ENCODE measurements around the gene GGTA1. TPM values are rescaled to one million over a fixed set of nuclear protein-coding genes. Genes with fewer than 3 reads are reported as not detected.

Gene GGTA1
- total RNA-seq, 4 donors from 2014 or later: 5.6 to 18.7 (median 9.5) TPM

DNA sequence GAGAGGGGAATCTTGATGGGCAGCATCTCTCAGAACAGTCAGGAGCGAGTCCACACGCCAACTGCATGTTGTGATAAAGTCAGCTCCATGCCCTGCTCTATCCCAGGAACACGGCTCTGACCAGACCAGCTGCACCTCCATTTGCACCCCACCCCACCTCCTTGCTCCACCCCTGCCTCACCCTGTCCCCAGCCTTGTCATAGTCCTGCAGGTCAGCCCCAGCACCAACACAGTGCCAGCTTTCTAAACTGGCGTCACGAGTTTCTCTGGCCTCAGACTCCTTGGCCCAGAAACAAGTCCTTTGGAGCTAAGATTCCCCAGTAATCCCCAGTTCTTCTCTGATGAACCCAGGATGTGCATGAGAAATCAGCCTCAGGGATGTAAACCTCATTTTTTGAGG, 23.5 kb downstream of the GGTA1 start:
- intact Hi-C loops (cut with DNase I): no loop called here
- no peak for DNase-seq (ENCODE audit: extremely low spot score)
- H3K4me1 ChIP-seq: peaks cover 9 to 46% (median 21%) of the 10 kb centered on the region in 4 donors

DNA sequence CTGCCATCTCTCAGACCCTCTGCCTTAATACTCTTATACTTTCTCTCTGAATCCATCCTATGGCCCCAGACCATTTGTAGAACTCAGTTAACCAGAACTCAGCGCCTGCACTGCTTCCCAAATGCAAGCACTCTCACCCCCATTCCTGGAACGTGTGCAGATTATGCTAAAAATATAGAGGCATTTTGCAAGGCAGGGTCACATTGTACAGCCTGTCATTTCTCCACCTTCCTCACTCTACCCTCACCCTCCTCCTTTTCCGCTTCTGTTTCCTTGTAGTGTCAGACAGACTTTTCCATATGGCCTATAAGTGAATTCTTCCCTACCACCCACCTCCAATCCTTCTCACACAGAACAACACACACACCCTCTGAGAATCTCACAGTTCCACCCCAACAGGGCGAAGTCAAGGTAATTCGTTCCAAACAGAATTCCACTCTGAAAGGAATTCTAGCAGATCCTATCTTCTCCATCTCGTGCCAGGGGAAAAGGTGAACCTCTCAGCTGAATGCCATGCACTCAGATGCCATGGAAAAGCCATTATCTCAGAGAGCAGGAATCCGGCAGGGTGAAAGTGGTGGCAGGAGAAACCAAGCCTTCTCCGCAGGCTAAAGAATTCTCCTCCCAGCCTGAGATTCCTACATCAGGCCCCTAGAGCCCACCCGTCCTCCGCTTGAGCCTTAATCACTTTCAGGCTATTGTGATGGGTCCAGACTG, 25.3 kb downstream of the GGTA1 start:
- Histone ChIP-seq H3K9me3 (no peaks in the 10 kb centered on the region), H3K4me3 (no peak overlapping the region), H3K36me3 (no peaks in the 10 kb centered on the region), H3K27me3 (no peaks in the 10 kb centered on the region), H3K27ac (replicated peaks in 1 of 4) (no peak overlapping the region), H3K4me1 (peaks cover 5 to 35% (median 15%) of the 10 kb centered on the region in 4 donors)
- 80% methylated on average over 9 of the region's 10 CpGs for WGBS
- no peak for DNase-seq (ENCODE audit: extremely low spot score)
- intact Hi-C loops (cut with DNase I): no loop called here
- TF ChIP-seq EP300 (IDR thresholded peaks at IDR 0.05) (no peak), POLR2A (IDR thresholded peaks at IDR 0.05; ENCODE audit: low read depth) (no peak), POLR2AphosphoS5 (IDR thresholded peaks at IDR 0.05) (no peak)
- TF ChIP-seq, protein P1, sequence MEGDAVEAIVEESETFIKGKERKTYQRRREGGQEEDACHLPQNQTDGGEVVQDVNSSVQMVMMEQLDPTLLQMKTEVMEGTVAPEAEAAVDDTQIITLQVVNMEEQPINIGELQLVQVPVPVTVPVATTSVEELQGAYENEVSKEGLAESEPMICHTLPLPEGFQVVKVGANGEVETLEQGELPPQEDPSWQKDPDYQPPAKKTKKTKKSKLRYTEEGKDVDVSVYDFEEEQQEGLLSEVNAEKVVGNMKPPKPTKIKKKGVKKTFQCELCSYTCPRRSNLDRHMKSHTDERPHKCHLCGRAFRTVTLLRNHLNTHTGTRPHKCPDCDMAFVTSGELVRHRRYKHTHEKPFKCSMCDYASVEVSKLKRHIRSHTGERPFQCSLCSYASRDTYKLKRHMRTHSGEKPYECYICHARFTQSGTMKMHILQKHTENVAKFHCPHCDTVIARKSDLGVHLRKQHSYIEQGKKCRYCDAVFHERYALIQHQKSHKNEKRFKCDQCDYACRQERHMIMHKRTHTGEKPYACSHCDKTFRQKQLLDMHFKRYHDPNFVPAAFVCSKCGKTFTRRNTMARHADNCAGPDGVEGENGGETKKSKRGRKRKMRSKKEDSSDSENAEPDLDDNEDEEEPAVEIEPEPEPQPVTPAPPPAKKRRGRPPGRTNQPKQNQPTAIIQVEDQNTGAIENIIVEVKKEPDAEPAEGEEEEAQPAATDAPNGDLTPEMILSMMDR (IDR thresholded peaks at IDR 0.05): no peak

More for the DNA sequence above, 23.5 kb downstream of the GGTA1 start:
- Histone ChIP-seq H3K27ac (replicated peaks in 1 of 4) (no peak overlapping the region), H3K36me3 (no peaks in the 10 kb centered on the region), H3K4me3 (no peak overlapping the region), H3K9me3 (no peaks in the 10 kb centered on the region), H3K27me3 (no peaks in the 10 kb centered on the region)
- TF ChIP-seq POLR2AphosphoS5 (IDR thresholded peaks at IDR 0.05): no peak
- no peak for TF ChIP-seq POLR2A (IDR thresholded peaks at IDR 0.05; ENCODE audit: low read depth)
- TF ChIP-seq EP300 (IDR thresholded peaks at IDR 0.05): no peak
- TF ChIP-seq, protein P1 (IDR thresholded peaks at IDR 0.05): no peak
- WGBS: 100% methylated on average over 5 of the region's 5 CpGs

DNA sequence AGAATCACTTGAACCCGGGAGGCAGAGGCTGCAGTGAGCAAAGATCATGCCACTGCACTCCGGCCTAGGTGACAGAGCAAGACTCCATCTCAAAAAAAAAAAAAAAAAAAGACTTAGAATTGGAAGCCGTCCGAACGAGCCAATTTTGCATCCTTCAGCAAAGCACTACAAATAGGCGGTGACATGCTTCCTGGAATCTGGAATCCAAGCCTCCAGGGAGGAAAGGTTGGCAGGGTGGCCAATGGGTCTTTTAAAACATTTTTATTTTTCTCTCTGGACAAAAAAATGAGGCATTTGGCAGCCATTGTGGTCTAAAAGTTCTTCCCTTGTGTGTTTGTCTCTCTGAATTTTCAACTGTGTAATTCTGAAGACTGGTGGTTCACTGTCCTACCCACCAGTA, 26.4 kb downstream of the GGTA1 start:
- H3K27me3 ChIP-seq: no peaks in the 10 kb centered on the region
- no peak overlapping the region for H3K27ac ChIP-seq (replicated peaks in 1 of 4)
- intact Hi-C loops (cut with DNase I): no loop called here
- DNase-seq (ENCODE audit: extremely low spot score): no peak
- H3K36me3 ChIP-seq: no peaks in the 10 kb centered on the region
- H3K9me3 ChIP-seq: no peaks in the 10 kb centered on the region
- peaks cover 0 to 23% (median 3%) of the 10 kb centered on the region in 4 donors for H3K4me1 ChIP-seq
- no peak overlapping the region for H3K4me3 ChIP-seq
- 70% methylated on average over 6 of the region's 6 CpGs for WGBS
- TF ChIP-seq, protein P1 (IDR thresholded peaks at IDR 0.05): no peak
- TF ChIP-seq EP300 (IDR thresholded peaks at IDR 0.05): no peak
- no peak for TF ChIP-seq POLR2A (IDR thresholded peaks at IDR 0.05; ENCODE audit: low read depth)
- TF ChIP-seq POLR2AphosphoS5 (IDR thresholded peaks at IDR 0.05): no peak

DNA sequence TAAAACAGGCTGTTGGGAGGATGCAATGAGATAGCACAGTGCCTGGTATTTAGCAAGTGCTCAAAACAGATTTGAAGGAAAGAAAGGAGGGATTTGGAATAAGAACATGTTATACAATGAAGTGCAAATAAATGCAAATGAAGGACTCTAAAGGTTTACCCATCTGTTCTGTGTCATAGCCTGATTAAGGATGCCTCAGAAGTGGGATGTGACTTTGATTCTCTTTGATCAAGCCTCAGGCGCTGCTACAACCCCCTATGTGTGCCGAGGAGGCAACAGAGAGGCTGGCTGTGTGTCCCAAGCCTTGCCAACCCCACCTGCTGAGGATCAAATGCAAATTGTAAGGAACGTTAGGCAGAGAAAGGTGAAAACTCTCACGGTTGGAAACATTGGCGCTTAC, 27.2 kb downstream of the GGTA1 start:
- TF ChIP-seq POLR2A (IDR thresholded peaks at IDR 0.05; ENCODE audit: low read depth) (no peak), EP300 (IDR thresholded peaks at IDR 0.05) (no peak), POLR2AphosphoS5 (IDR thresholded peaks at IDR 0.05) (no peak)
- TF ChIP-seq, protein P1 (IDR thresholded peaks at IDR 0.05): no peak
- Histone ChIP-seq H3K27ac (replicated peaks in 1 of 4) (no peak overlapping the region), H3K9me3 (no peaks in the 10 kb centered on the region), H3K36me3 (no peaks in the 10 kb centered on the region), H3K4me3 (no peak overlapping the region), H3K27me3 (no peaks in the 10 kb centered on the region), H3K4me1 (peaks cover 0 to 22% (median 0%) of the 10 kb centered on the region in 4 donors)
- 76% methylated on average over 5 of the region's 5 CpGs for WGBS
- intact Hi-C loops (cut with DNase I): no loop called here
- no peak for DNase-seq (ENCODE audit: extremely low spot score)
